ENCODE data around the gene UBAC1.
"Not testable (repeated sequence)": the region's sequence is repeated elsewhere in the genome, so short reads cannot be mapped to it uniquely, and the experiment has no call there.

Gene UBAC1

DNA sequence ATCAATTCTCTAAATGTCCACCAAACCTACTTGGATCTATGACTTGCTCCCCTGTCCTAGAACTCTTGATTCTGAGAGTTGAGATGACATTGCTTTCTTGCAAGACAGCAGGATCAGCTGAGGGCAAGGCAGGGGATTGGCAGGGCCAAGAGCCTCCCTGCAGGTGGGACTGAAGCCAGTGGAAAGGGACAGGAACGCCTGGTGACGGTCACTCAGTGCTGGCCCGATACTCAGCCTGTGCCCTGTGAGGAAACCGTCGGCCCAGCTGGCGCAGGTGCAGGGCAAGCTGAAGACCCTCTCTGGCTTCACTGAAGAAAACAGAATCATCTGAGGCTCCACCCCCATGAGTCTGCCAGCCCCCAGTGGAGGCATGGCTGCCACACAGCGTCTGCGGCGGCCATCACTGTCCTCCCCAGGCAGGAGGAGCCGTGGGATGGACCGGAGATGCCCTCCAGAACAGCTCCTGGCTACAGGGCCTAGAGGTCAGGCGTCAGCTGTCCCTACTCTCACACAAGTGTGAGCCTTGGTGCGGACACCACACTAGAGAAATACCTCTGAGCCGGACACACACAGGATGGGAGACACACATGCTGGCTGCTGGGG, 14.7 kb downstream of the UBAC1 start:
- DNase-seq (ENCODE audit: low read depth), result no peak
- H3K4me3 ChIP-seq (ENCODE audit: low read depth, low read length), result no peak overlapping the region
- TF ChIP-seq, protein P1, sequence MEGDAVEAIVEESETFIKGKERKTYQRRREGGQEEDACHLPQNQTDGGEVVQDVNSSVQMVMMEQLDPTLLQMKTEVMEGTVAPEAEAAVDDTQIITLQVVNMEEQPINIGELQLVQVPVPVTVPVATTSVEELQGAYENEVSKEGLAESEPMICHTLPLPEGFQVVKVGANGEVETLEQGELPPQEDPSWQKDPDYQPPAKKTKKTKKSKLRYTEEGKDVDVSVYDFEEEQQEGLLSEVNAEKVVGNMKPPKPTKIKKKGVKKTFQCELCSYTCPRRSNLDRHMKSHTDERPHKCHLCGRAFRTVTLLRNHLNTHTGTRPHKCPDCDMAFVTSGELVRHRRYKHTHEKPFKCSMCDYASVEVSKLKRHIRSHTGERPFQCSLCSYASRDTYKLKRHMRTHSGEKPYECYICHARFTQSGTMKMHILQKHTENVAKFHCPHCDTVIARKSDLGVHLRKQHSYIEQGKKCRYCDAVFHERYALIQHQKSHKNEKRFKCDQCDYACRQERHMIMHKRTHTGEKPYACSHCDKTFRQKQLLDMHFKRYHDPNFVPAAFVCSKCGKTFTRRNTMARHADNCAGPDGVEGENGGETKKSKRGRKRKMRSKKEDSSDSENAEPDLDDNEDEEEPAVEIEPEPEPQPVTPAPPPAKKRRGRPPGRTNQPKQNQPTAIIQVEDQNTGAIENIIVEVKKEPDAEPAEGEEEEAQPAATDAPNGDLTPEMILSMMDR (IDR thresholded peaks at IDR 0.05; ENCODE audit: insufficient read depth, low read depth, low read length, missing control alignments), result no peak

DNA sequence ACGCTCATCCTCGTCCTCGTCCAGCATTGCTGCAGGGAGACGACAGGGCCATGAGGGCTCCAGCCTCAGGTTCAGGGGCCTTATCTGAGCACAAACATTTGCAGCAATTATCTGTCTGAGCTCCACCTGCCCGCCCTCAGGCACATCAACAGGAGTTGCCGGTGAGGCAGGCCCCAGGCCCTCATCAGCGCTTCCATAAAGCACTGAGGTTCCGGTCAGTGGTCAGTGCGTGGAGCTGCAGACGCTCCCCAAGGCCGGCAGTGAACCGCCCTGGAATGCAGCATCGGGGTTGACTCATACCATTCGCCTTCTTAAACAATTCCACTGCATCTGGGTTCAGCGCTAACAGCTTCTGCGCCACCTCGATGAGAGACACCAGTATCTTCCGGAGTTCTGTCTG, 15.2 kb downstream of the UBAC1 start:
- no peak for DNase-seq (ENCODE audit: low read depth)
- TF ChIP-seq, protein P1 (IDR thresholded peaks at IDR 0.05; ENCODE audit: insufficient read depth, low read depth, low read length, missing control alignments), result no peak

DNA sequence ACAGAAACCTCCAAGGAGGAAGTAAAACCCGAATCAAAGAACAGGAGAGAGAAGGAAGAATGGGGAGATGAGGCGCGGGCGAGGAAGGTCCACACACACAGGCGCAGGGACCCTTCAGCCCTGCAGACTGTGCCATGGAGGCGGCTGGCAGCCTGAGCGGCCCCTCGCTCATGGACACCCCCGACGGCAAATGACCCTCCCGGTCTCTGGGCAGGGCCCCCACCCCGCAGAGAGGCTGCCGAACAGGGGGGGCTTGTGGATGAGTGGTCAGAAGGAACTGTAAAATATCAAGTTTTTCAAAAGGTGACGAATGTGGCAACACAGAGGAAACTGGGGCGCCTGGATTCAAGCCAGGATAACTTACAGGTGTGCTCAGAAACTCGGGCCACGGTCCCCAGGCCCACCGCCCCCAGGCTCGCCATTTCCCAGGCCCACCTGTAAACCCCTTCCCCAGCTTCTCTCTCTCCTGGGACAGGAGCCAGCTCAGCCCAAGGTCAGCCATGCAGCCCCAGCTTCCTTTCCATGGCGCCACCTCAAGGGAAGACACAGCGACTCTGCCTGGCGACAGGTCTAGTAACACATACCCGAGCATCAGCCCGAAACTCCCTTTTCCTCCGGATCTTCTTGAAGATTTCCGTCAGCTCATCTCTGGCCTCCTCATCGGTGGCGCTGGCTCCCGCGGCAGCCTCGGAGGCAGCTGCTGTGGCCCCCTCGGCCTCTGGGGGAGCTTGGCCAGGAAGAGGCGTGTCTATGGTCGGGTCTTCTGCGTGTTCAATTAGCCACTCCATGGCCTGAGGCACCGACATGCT, 16.5 kb downstream of the UBAC1 start:
- TF ChIP-seq, protein P1 (IDR thresholded peaks at IDR 0.05; ENCODE audit: insufficient read depth, low read depth, low read length, missing control alignments), result no peak
- DNase-seq (ENCODE audit: low read depth), result no peak
- H3K4me3 ChIP-seq (ENCODE audit: low read depth, low read length), result no peak overlapping the region

More for the DNA sequence above, 15.2 kb downstream of the UBAC1 start:
- H3K4me3 ChIP-seq (ENCODE audit: low read depth, low read length), result no peak overlapping the region

DNA sequence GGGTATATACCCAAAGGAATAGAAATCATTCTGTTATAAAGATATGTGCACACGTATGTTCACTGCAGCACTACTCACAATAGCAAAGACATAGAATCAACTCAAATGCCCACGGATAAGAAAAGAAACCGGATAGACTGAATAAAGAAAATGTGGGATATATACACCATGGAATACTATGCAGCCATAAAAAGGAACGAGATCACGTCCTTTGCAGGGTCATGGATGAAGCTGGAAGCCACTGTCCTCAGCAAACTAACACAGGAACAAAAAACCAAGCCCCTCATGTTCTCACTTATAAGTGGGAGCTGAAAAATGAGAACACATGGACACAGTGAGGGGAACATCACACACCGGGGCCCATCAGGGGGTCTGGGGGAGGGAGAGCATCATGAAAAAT, 17.6 kb downstream of the UBAC1 start:
- H3K4me3 ChIP-seq (ENCODE audit: low read depth, low read length); DNase-seq (ENCODE audit: low read depth): not testable (repeated sequence)

DNA sequence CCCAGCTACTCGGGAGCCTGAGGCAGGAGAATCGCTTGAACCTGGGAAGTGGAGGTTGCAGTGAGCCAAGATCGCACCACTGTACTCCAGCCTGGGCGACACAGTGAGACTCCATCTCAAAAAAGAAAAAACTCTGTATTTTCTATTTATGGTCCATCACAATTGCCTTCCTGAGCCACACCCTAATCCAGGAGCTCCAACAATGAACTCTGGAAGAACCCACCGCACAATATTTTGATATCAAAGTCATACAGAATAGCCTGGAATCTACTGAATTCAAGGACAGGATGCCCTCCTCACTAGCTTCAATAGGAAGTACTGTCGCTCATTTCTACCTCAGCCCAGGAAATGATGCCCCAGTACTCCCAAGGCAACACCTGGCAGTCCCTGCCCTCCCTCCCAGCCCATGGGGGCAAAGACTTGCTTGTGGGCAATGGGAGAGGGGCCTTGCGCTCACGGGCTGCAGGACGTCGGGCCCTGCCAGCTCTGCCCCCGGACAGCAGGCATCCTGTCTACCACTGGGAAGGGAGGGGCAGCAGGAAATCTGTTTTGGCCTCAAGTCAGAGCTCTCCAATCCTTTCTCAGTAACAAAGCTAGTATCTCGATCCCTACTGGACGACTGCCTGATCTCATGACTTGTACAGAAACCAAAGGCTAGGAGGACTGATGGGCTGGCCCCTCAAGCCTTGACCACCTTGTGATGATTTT, 19.7 kb downstream of the UBAC1 start:
- no peak for DNase-seq (ENCODE audit: low read depth)
- TF ChIP-seq, protein P1 (IDR thresholded peaks at IDR 0.05; ENCODE audit: insufficient read depth, low read depth, low read length, missing control alignments), result no peak
- H3K4me3 ChIP-seq (ENCODE audit: low read depth, low read length), result no peak overlapping the region

DNA sequence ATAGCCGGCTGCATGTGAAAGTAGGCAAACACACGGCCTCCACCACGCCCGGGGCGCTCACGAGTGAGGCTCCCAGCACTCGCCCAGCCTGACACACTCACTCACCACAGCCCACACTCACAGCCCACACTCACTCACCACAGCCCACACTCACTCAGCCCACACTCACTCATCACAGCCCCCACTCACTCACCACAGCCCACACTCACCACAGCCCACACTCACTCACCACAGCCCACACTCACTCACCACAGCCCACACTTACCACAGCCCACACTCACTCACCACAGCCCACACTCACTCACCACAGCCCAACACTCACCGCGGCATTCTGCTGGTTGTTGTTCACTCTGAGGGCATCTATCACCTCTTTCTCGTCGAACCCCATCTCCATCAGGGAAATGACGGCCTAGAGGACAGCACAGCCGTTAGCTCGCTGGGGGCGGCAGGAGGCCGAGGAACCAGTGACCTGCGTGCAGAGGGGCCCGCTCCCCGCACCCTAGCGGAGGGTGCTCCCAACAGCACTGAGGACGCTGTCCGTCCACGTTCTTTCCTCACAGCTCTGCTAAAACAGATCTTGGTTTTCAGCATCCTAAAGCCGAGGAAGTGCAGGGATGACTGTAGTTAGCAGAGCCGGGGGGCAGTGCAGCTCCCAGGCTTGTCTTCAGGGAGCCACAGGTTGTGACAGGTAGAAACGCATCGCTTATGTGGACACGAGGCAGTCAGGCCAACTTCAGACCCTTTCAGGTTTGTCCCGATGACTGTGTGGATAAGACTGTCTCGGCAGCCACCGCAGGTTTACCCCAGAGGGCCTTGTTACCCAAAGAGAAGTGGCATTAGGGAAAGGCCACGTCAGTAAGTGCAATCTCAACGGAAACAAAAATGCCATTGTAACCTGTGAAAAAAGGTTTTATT, 21.6 kb downstream of the UBAC1 start:
- H3K4me3 ChIP-seq (ENCODE audit: low read depth, low read length), result no peak overlapping the region
- TF ChIP-seq, protein P1 (IDR thresholded peaks at IDR 0.05; ENCODE audit: insufficient read depth, low read depth, low read length, missing control alignments), result no peak
- peak; percentile 23 for DNase-seq (ENCODE audit: low read depth)
